Endodermal cell (in vitro differentiated cells): Measurements from ENCODE around the gene PDLIM5. TPM values are rescaled to one million over a fixed set of nuclear protein-coding genes. Genes with fewer than 3 reads are reported as not detected.
A peak's percentile ranks its signal among the peaks of the same experiment; 100 is the strongest.
"Not testable (repeated sequence)": the region's sequence is repeated elsewhere in the genome, so short reads cannot be mapped to it uniquely, and the experiment has no call there.

Experiments
- DNase-seq: peaks from one replicate; pipeline ENCODE4 v3.0.0-alpha.2; 2017
- H3K27ac ChIP-seq: 2 replicates; pipeline ENCODE4 v1.5.1; 2013; ENCODE audit warnings: mild to moderate bottlenecking, low read depth, low read length, moderate library complexity
- H3K27me3 ChIP-seq: 2 replicates; pipeline ENCODE4 v1.6.1; 2013; ENCODE audit warnings: mild to moderate bottlenecking, low read length, moderate library complexity; ENCODE audit not compliant: insufficient read depth, control insufficient read depth, poor library complexity, severe bottlenecking
- H3K36me3 ChIP-seq: 2 replicates; pipeline ENCODE4 v1.7.0; 2013; ENCODE audit warnings: mild to moderate bottlenecking, low read length, moderate library complexity; ENCODE audit not compliant: control insufficient read depth, insufficient read depth
- H3K4me1 ChIP-seq: one replicate; pipeline ENCODE4 v1.7.0; 2013; ENCODE audit warnings: low read length; ENCODE audit not compliant: control insufficient read depth, insufficient read depth
- H3K4me3 ChIP-seq: 2 replicates; pipeline ENCODE4 v1.5.1; 2013; ENCODE audit warnings: mild to moderate bottlenecking, low read length, moderate library complexity
- H3K9ac ChIP-seq: 2 replicates; pipeline ENCODE4 v1.6.1; 2013; ENCODE audit warnings: mild to moderate bottlenecking, low read length, moderate library complexity; ENCODE audit not compliant: poor library complexity, severe bottlenecking; ENCODE audit errors: extremely low read depth
- H3K9me3 ChIP-seq: 2 replicates; pipeline ENCODE4 v1.6.1; 2013; ENCODE audit warnings: mild to moderate bottlenecking, low read length, moderate library complexity; ENCODE audit not compliant: control insufficient read depth
- H3K27ac Mint-ChIP-seq: 2 replicates; pipeline ENCODE4 v1.8.0; 2020; ENCODE audit warnings: mixed read lengths
- H3K27me3 Mint-ChIP-seq: 2 replicates; pipeline ENCODE4 v1.8.0; 2021; ENCODE audit warnings: mild to moderate bottlenecking, mixed read lengths; ENCODE audit not compliant: insufficient read depth
- H3K36me3 Mint-ChIP-seq: 2 replicates; pipeline ENCODE4 v1.8.0; 2020; ENCODE audit warnings: low read depth, mixed read lengths
- H3K4me1 Mint-ChIP-seq: 2 replicates; pipeline ENCODE4 v1.8.0; 2020; ENCODE audit warnings: mixed read lengths
- H3K4me3 Mint-ChIP-seq: 2 replicates; pipeline ENCODE4 v1.8.0; 2020; ENCODE audit warnings: mild to moderate bottlenecking, moderate library complexity, mixed read lengths
- H3K9me3 Mint-ChIP-seq: 2 replicates; pipeline ENCODE4 v1.8.0; 2020; ENCODE audit warnings: mild to moderate bottlenecking, mixed read lengths
- CTCF ChIP-seq: fragments of 200-600 bp; sonication (generic); conservative IDR thresholded peaks from 2 replicates; pipeline ENCODE4 v1.5.0; 2021; ENCODE audit warnings: antibody characterized with exemption, mild to moderate bottlenecking
- WGBS, 2 experiments: methylation state at CpG; one replicate each; pipeline versions ENCODE4 v1.1.5 to v1.1.7; 2013; ENCODE audit warnings: missing lambda C conversion rate in 2 of 2, mixed read lengths in 1 of 2; ENCODE audit not compliant: insufficient coverage in 1 of 2, insufficient read length in 1 of 2; 5-methylcytosine and 5-hydroxymethylcytosine counted together
- total RNA-seq, 2 donors: library from RNA; stranded (reverse); fragmentation: NEBNext Ultra II Directional in 1 of 2; extraction: Animal tissue kit (Norgen Biotek cat#: 25700) in 1 of 2; gene quantifications; 2 replicates in 1 of 2; 3 replicates in 1 of 2; pipeline ENCODE4 v1.2.1, GENCODE V29; 2021

The PDLIM5 gene
- total RNA-seq, 2 donors from 2014 or later, result 91.0 to 149 TPM

GRCh38 chr4:94551643-94552564, 100.2 kb downstream of the PDLIM5 start:
- H3K36me3 ChIP-seq, result peaks cover 18% of the 10 kb centered on the region
- H3K9me3 Mint-ChIP-seq, result peaks cover 6% of the 10 kb centered on the region
- peaks cover 9% of the 10 kb centered on the region for H3K4me1 ChIP-seq
- no peak overlapping the region for H3K27ac ChIP-seq
- H3K4me1 Mint-ChIP-seq, result peaks cover 31% of the 10 kb centered on the region
- H3K27me3 ChIP-seq, result no peaks in the 10 kb centered on the region
- TF ChIP-seq CTCF, result no peak
- WGBS, 2 experiments, result 97 to 100% methylated on average over 1 to 3 of the region's 3 CpGs
- H3K27ac Mint-ChIP-seq, result no peak overlapping the region
- no peak overlapping the region for H3K4me3 ChIP-seq
- no peaks in the 10 kb centered on the region for H3K27me3 Mint-ChIP-seq
- no peak overlapping the region for H3K4me3 Mint-ChIP-seq
- H3K36me3 Mint-ChIP-seq, result peaks cover 17% of the 10 kb centered on the region
- no peak for DNase-seq
- H3K9me3 ChIP-seq, result no peaks in the 10 kb centered on the region
- H3K9ac ChIP-seq, result no peak overlapping the region

GRCh38 chr4:94556047-94556446, 104.3 kb downstream of the PDLIM5 start:
- not testable (repeated sequence) for DNase-seq, H3K4me3 Mint-ChIP-seq, H3K27ac Mint-ChIP-seq, H3K9me3 ChIP-seq, H3K4me3 ChIP-seq, H3K4me1 ChIP-seq, H3K9me3 Mint-ChIP-seq, H3K27me3 ChIP-seq, H3K27ac ChIP-seq, H3K9ac ChIP-seq, H3K27me3 Mint-ChIP-seq
- H3K4me1 Mint-ChIP-seq, result peaks cover 12% of the 10 kb centered on the region
- peaks cover 23% of the 10 kb centered on the region for H3K36me3 ChIP-seq
- H3K36me3 Mint-ChIP-seq, result peaks cover 15% of the 10 kb centered on the region
- WGBS, 2 experiments, result 86% methylated on average over 1 of the region's 4 CpGs; no CpG with 5 or more reads in 1 of the 2 experiments

- H3K4me3 Mint-ChIP-seq, H3K9me3 Mint-ChIP-seq, H3K27me3 Mint-ChIP-seq, H3K4me1 ChIP-seq, H3K27ac ChIP-seq, H3K27me3 ChIP-seq, H3K4me3 ChIP-seq, DNase-seq, H3K9me3 ChIP-seq, H3K9ac ChIP-seq: not testable (repeated sequence)
- peaks cover 15% of the 10 kb centered on the region for H3K36me3 Mint-ChIP-seq
- peak overlapping the region; percentile 41 for H3K27ac Mint-ChIP-seq
- H3K36me3 ChIP-seq, result peaks cover 18% of the 10 kb centered on the region
- no CpG with 5 or more reads among the region's 1 CpG for WGBS, 2 experiments
- peaks cover 20% of the 10 kb centered on the region for H3K4me1 Mint-ChIP-seq
Measured at GRCh38 chr4:94557632-94558031, 105.9 kb downstream of the PDLIM5 start.

GRCh38 chr4:94558392-94558904, 106.7 kb downstream of the PDLIM5 start:
- TF ChIP-seq CTCF, result no peak
- no peak for DNase-seq
- Histone ChIP-seq H3K4me3 (no peak overlapping the region), H3K27me3 (no peaks in the 10 kb centered on the region), H3K36me3 (peaks cover 17% of the 10 kb centered on the region), H3K9me3 (no peaks in the 10 kb centered on the region), H3K9ac (no peak overlapping the region), H3K4me1 (no peaks in the 10 kb centered on the region), H3K27ac (no peak overlapping the region)
- Mint-ChIP-seq H3K4me1 (peaks cover 20% of the 10 kb centered on the region), H3K36me3 (peaks cover 14% of the 10 kb centered on the region), H3K4me3 (no peak overlapping the region), H3K27me3 (no peaks in the 10 kb centered on the region), H3K9me3 (peaks cover 2% of the 10 kb centered on the region), H3K27ac (no peak overlapping the region)
- WGBS, 2 experiments, result no CpG with 5 or more reads among the region's 1 CpG
